AG04449 (cell line): ENCODE measurements around the gene DNAH17.

ENCODE experiments used
- CTCF ChIA-PET: fragments of 350-600 bp; formaldehyde crosslinking; extraction: SDS; loops from one replicate; lab custom pipeline; 2021; ENCODE audit warnings: antibody characterized with exemption; lab: Yijun Ruan, JAX
- POLR2A ChIA-PET: fragments of 400-600, 350-600 bp; formaldehyde crosslinking; extraction: SDS; loops from one replicate; lab custom pipeline; 2020; ENCODE audit warnings: antibody characterized with exemption, inconsistent platforms; lab: Yijun Ruan, JAX
- DNase-seq: peaks from one replicate; pipeline ENCODE4 v3.0.0-alpha.2; 2010; ENCODE audit warnings: low read depth, low spot score
- H3K4me3 ChIP-seq: 2 replicates; pipeline ENCODE4 v1.5.1; 2011; ENCODE audit warnings: low read depth, mild to moderate bottlenecking, control low read depth, low read length
- CTCF ChIP-seq: IDR thresholded peaks from one replicate; pipeline ENCODE4 v1.5.1; 2011; ENCODE audit warnings: mild to moderate bottlenecking, moderate library complexity, low read length, control low read depth, inconsistent platforms; ENCODE audit not compliant: insufficient read depth; ENCODE audit errors: missing control alignments

The DNAH17 gene

GRCh38 chr17:78454346-78454745, 122.8 kb downstream of the DNAH17 start:
- ChIA-PET CTCF (interaction anchor here (0.7 to 1.2 kb wide), 2 partner anchors 43 to 204 kb away, joined by 3 read pairs; no protein-coding TSS in a partner anchor), POLR2A (no interaction called here)
- no peak for DNase-seq
- no peak for TF ChIP-seq CTCF
- H3K4me3 ChIP-seq, result no peak overlapping the region

- POLR2A ChIA-PET, result no interaction called here
- no peak for DNase-seq
- H3K4me3 ChIP-seq, result no peak overlapping the region
- CTCF ChIA-PET, result interaction anchor here (1.1 to 1.7 kb wide), 2 partner anchors 67 to 257 kb away, joined by 5 read pairs; no protein-coding TSS in a partner anchor
- no peak for TF ChIP-seq CTCF
Measured at GRCh38 chr17:78451753-78452152, 125.4 kb downstream of the DNAH17 start.

GRCh38 chr17:78450696-78451345, 126.4 kb downstream of the DNAH17 start:
- no peak for DNase-seq
- CTCF ChIA-PET, result interaction anchor here (0.6 to 1.7 kb wide), 2 partner anchors 29 to 242 kb away, joined by 3 to 5 read pairs; no protein-coding TSS in a partner anchor
- H3K4me3 ChIP-seq, result no peak overlapping the region
- no peak for TF ChIP-seq CTCF
- POLR2A ChIA-PET, result no interaction called here

- H3K4me3 ChIP-seq, result no peak overlapping the region
- ChIA-PET CTCF (interaction anchor here (0.6 to 1.7 kb wide), 2 partner anchors 28 to 241 kb away, joined by 3 to 5 read pairs; no protein-coding TSS in a partner anchor), POLR2A (no interaction called here)
- DNase-seq, result no peak
- TF ChIP-seq CTCF, result no peak
Measured at GRCh38 chr17:78449983-78450595, 127.1 kb downstream of the DNAH17 start.

GRCh38 chr17:78448356-78448993, 128.7 kb downstream of the DNAH17 start:
- TF ChIP-seq CTCF, result no peak
- DNase-seq, result no peak
- H3K4me3 ChIP-seq, result no peak overlapping the region
- POLR2A ChIA-PET, result interaction anchor here (0.7 kb wide), 1 partner anchor 13 kb away, joined by 3 read pairs; no protein-coding TSS in a partner anchor
- CTCF ChIA-PET, result no interaction called here

GRCh38 chr17:78446833-78447232, 130.4 kb downstream of the DNAH17 start:
- ChIA-PET CTCF (interaction anchor here (1.3 kb wide), 1 partner anchor 261 kb away, joined by 3 read pairs; no protein-coding TSS in a partner anchor), POLR2A (no interaction called here)
- no peak for DNase-seq
- H3K4me3 ChIP-seq, result no peak overlapping the region
- no peak for TF ChIP-seq CTCF
